Uterus (tissue), 4 donors: Measurements from ENCODE around the gene RPS19BP1. TPM values are rescaled to one million over a fixed set of nuclear protein-coding genes. Genes with fewer than 3 reads are reported as not detected.

ENCODE experiments used
- DNase-seq, 2 donors: peaks; one replicate each; pipeline ENCODE4 v3.0.0-alpha.2; 2019 to 2020
- H3K27ac ChIP-seq, 2 donors: fragments of 200-600 bp; sonication (generic); 1 replicate in 1 of 2; 2 replicates in 1 of 2; pipeline ENCODE4 v1.5.1; 2016 to 2018
- H3K27me3 ChIP-seq, 2 donors: fragments of 200-600 bp; sonication (generic); one replicate each; pipeline ENCODE4 v1.5.1; 2018 to 2019; ENCODE audit warnings: control low read depth in 1 of 2
- H3K36me3 ChIP-seq, 2 donors: fragments of 200-600 bp; sonication (generic); one replicate each; pipeline ENCODE4 v1.5.1; 2019; ENCODE audit warnings: control low read depth in 1 of 2
- H3K4me1 ChIP-seq, 2 donors: fragments of 200-600 bp; sonication (generic); one replicate each; pipeline ENCODE4 v1.5.1; 2018 to 2019; ENCODE audit warnings: control low read depth in 1 of 2
- H3K4me3 ChIP-seq, 2 donors: fragments of 200-600 bp; sonication (generic); 1 replicate in 1 of 2; 2 replicates in 1 of 2; pipeline ENCODE4 v1.5.1; 2018 to 2019; ENCODE audit warnings: mild to moderate bottlenecking in 1 of 2
- H3K9me3 ChIP-seq, 2 donors: fragments of 200-600 bp; sonication (generic); one replicate each; pipeline ENCODE4 v1.5.1; 2019; ENCODE audit warnings: control low read depth in 1 of 2
- CTCF ChIP-seq, 4 experiments: fragments of 200-600 bp in 2 of 4; fragments of 450-650 bp in 2 of 4; sonication (generic) in 2 of 4; IDR thresholded peaks; one replicate each; pipeline ENCODE4 v1.5.1; 2016 to 2019; ENCODE audit warnings: antibody characterized with exemption in 4 of 4, mild to moderate bottlenecking in 2 of 4, moderate library complexity in 1 of 4
- POLR2A ChIP-seq, 2 donors: fragments of 450-650 bp; IDR thresholded peaks; one replicate each; pipeline ENCODE4 v1.6.1; 2016; ENCODE audit warnings: antibody characterized with exemption in 2 of 2, mild to moderate bottlenecking in 1 of 2, moderate library complexity in 1 of 2
- intact Hi-C: fragments of 100-400 bp; cut with DNase I; formaldehyde crosslinking; loops from one replicate; pipeline ENCODE4 v1.15.1; 2023; ENCODE audit warnings: low total_unique reads
- total RNA-seq, 4 donors: library from RNA; depleted of rRNA in 3 of 4; stranded (reverse); fragments of >200 nt in 3 of 4; gene quantifications; one replicate each; pipeline versions ENCODE4 v1.1.0 to v1.2.4, GENCODE V29; 2014 to 2023
- donor health status: DM: yes; HTN: yes; CAD: no.

The RPS19BP1 gene
- total RNA-seq, 4 donors from 2014 or later: 24.5 to 125 (median 50.7) TPM

GRCh38 chr22:39518996-39519680, 13.4 kb downstream of the RPS19BP1 start:
- H3K4me1 ChIP-seq: peaks cover 9 to 28% of the 10 kb centered on the region in 2 donors
- H3K4me3 ChIP-seq: peak overlapping the region; percentile 94 to 100
- no peak for TF ChIP-seq CTCF (IDR thresholded peaks at IDR 0.05)
- TF ChIP-seq POLR2A (IDR thresholded peaks at IDR 0.05): no peak
- H3K36me3 ChIP-seq: no peaks in the 10 kb centered on the region
- intact Hi-C loops: loop anchor here (10.0 kb wide), 1 partner anchor 344 kb away; no protein-coding TSS in a partner anchor
- H3K27ac ChIP-seq: peak overlapping the region; percentile 98 to 99
- DNase-seq: no peak
- H3K9me3 ChIP-seq: no peaks in the 10 kb centered on the region
- no peaks in the 10 kb centered on the region for H3K27me3 ChIP-seq

GRCh38 chr22:39518144-39518786, 14.3 kb downstream of the RPS19BP1 start:
- H3K27ac ChIP-seq: peak overlapping the region in 1 of 2 donors; percentile 99
- H3K9me3 ChIP-seq: no peaks in the 10 kb centered on the region
- DNase-seq: no peak
- H3K27me3 ChIP-seq: no peaks in the 10 kb centered on the region
- TF ChIP-seq CTCF (IDR thresholded peaks at IDR 0.05): no peak
- no peak for TF ChIP-seq POLR2A (IDR thresholded peaks at IDR 0.05)
- no peaks in the 10 kb centered on the region for H3K36me3 ChIP-seq
- H3K4me3 ChIP-seq: no peak overlapping the region
- intact Hi-C loops: loop anchor here (10.0 kb wide), 1 partner anchor 343 kb away; no protein-coding TSS in a partner anchor
- peaks cover 9 to 24% of the 10 kb centered on the region in 2 donors for H3K4me1 ChIP-seq

GRCh38 chr22:39517470-39517869, 15.1 kb downstream of the RPS19BP1 start:
- DNase-seq: no peak
- intact Hi-C loops: loop anchor here (10.0 kb wide), 1 partner anchor 343 kb away; no protein-coding TSS in a partner anchor
- Histone ChIP-seq H3K27me3 (no peaks in the 10 kb centered on the region), H3K4me3 (no peak overlapping the region), H3K36me3 (no peaks in the 10 kb centered on the region), H3K4me1 (peaks cover 5 to 19% of the 10 kb centered on the region in 2 donors), H3K9me3 (no peaks in the 10 kb centered on the region), H3K27ac (no peak overlapping the region)
- no peak for TF ChIP-seq CTCF (IDR thresholded peaks at IDR 0.05)
- no peak for TF ChIP-seq POLR2A (IDR thresholded peaks at IDR 0.05)

GRCh38 chr22:39515266-39516050, 17.1 kb downstream of the RPS19BP1 start:
- H3K36me3 ChIP-seq: no peaks in the 10 kb centered on the region
- TF ChIP-seq POLR2A (IDR thresholded peaks at IDR 0.05): no peak
- no peak for TF ChIP-seq CTCF (IDR thresholded peaks at IDR 0.05)
- H3K27ac ChIP-seq: no peak overlapping the region
- H3K27me3 ChIP-seq: no peaks in the 10 kb centered on the region
- intact Hi-C loops: loop anchor here (10.0 kb wide), 1 partner anchor 341 kb away; no protein-coding TSS in a partner anchor
- no peak for DNase-seq
- H3K4me3 ChIP-seq: no peak overlapping the region
- no peaks in the 10 kb centered on the region for H3K9me3 ChIP-seq
- peaks cover 5 to 9% of the 10 kb centered on the region in 2 donors for H3K4me1 ChIP-seq
